Hippocampal formation (tissue), 2 donors: ENCODE results near the gene BRF1.

Experiments
- DNase-seq, 2 donors: peaks; one replicate each; lab custom pipeline; 2025; lab: John Stamatoyannopoulos, UW

BRF1 gene

GRCh38 chr14:105229099-105229655 lies 71.6 kb downstream of the BRF1 start:
- DNase-seq: no peak

DNA sequence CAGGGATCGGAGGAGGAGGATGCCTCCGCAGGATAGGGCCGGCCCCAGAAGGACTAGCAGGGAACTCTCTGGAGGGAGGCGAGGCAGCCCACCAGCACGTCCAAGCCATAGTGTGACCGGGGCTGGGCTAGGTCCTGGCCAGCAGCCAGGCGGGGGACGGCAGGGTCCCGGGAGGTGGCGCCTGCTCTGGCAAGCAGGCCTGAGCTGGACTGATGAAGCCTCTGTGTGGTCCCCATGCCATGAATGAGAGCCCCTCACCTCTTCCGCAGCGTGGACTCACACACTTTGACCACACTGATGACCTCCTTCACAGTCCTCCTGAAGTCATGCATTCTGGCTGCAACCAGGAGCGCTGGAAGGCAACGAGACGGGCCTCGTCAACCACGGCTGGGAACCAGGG lies 72.2 kb downstream of the BRF1 start:
- DNase-seq: no peak

GRCh38 chr14:105227346-105227745 lies 73.5 kb downstream of the BRF1 start:
- no peak for DNase-seq

DNA sequence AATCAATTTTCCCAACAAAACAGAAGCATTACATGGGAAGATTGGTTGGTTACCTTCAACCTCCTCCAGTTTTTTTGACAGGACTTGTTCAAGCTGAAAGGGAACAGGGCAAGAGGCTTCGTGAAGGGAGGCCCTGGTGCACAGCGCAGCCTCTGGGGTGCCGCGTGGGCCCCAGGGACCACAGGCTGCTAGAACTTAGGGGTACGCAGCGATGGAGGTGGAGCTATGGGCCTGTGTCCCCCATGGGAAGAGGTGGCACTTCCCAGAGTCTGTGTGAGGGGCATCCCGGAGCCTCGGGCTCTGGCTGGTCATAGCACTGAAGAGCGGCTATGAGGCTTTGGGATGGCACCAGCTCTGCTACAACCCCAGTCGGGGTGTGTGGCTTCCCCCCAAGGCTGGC lies 74.6 kb downstream of the BRF1 start:
- DNase-seq: no peak

- DNase-seq: no peak
Observed at GRCh38 chr14:105224845-105225570, 75.8 kb downstream of the BRF1 start.

- DNase-seq: no peak
Observed at GRCh38 chr14:105223770-105224544, 76.8 kb downstream of the BRF1 start.

- no peak for DNase-seq
Observed at GRCh38 chr14:105223260-105223659, 77.5 kb downstream of the BRF1 start.

DNA sequence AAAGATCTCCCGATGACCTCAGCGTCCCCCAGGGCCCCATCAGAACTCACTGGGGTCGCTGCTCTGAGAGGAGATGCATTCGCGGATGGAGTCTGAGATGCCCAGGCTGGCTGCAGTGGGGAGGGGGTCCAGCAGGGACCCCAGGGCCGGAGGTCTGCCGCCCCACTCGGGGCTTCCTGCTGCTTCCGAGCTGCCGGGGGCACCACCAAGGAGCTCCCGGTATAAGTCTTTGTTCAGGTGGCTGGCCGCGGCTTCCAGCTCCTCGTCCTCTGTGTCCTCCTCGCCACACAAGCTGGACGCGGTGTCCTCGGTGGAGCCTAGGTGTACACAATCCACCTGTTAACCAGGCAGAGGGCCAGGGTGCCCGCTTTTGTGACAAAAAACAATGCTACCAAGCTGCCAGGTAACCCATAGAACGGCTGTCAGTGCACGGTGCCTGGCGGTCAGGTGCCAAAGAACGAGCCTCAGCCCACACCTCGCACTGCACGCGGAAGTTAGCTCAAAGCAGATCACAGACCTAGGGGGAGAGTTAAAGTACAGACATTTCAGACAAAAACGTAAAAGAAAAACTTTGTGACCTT lies 79.1 kb downstream of the BRF1 start:
- DNase-seq: no peak

DNA sequence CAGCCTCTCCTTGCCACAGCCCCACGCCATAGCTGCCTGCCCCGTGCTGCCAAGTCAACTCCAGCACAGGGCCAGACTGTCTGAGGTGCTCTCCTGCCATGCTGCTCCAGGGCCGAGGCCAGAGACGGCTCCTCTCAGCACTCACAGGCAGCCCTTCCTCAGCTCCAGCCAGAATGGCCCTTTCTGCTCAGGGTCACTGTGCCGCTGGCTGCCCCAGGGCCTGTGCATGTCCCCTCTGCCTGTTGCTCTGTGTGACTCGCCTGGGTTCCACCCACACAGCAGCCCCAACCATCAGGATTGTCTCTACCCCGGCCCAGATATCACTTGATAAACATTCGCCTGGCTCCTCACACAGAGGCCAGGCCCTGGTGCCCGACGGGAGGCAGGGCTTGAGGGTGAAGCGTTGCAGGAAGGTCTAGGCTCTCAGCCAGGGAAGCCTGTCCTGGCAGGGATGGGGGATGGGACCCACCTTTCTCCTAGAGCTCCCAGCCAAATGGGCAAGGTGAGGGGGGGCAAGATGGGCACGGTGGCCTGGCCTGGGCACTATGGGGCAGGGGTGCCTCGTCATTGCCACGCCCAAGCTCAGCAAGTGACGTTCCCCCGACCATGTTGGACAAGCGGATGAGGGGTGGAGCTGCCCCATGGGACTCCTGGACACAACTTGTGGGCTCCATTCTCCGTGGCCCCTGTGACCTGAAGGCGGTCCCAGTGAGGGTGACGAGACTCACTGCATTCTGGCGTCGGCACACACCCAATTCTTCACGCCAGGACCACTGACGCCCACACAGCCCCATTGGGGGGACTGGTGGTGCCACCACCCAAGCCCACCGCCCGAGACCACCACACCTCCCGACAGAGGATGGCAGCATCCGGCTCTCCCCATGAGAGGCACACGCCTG lies 79.9 kb downstream of the BRF1 start:
- DNase-seq: no peak

DNA sequence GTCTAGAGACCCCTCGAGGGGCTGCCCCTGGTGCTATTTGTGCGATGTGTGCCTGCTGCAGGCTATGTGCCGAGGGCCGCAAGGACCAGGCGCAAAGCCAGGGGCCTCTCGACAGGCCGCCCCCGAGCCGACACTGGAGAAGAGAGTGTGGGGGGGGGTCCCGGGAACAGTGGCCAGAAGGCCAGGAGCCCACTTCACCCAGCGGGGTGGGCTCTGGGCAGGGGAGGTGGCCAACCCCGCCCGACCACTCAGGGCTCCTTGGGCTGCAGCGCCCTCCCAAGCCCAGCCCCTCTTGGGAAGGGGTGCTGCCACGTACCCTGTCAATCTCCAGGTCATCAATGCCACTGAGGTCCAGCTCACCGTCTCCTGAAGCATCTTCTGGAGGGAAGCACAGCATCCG lies 81.0 kb downstream of the BRF1 start:
- DNase-seq: no peak

GRCh38 chr14:105219043-105219612 lies 81.7 kb downstream of the BRF1 start:
- DNase-seq: no peak

GRCh38 chr14:105218611-105219010 lies 82.2 kb downstream of the BRF1 start:
- DNase-seq: no peak

DNA sequence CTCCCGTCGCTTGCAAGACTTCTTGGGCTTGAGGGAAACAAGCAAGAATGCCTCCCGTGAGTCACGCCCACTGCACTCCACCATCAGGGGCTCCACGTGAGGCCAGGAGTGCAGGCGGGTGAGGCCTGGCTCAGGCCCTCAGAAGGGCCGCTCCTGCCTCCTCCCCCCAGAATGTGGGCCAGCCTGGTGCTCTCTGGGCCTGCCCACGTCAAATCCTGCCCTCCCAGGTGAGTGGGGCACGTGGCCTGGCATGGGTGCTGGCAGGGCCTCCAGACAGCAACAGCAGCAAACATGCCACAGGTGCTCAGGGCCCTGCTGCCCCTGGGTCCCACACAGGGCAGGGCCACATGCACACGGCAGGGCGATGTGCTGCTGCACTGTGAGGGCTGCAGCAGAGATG lies 83.0 kb downstream of the BRF1 start:
- no peak for DNase-seq

GRCh38 chr14:105216490-105217247 lies 84.1 kb downstream of the BRF1 start:
- no peak for DNase-seq

GRCh38 chr14:105215602-105216001 lies 85.2 kb downstream of the BRF1 start:
- DNase-seq: no peak

GRCh38 chr14:105214324-105214915 lies 86.4 kb downstream of the BRF1 start:
- DNase-seq: no peak

GRCh38 chr14:105213361-105213760 lies 87.4 kb downstream of the BRF1 start:
- no peak for DNase-seq

- DNase-seq: no peak
Observed at GRCh38 chr14:105212541-105213300, 88.1 kb downstream of the BRF1 start.

DNA sequence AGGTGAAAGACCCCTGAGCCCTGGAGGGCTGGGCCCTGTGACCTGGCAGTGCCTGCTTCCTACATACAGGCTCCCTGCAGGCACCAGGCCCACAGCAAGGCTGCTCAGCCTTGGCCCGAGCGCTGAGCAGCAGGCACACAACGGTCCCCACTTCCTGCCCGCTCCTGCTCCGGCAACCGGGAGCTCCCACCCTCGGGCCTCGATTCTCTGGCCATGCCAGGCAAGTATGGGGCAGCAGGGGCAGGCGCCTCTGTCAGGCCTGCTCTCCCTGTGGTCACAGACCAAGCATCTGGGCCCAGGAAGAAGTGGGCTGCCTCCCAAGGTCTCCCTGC lies 89.1 kb downstream of the BRF1 start:
- DNase-seq: no peak
